Measurements from ENCODE around the gene OS9.
"Not testable (repeated sequence)": the region's sequence is repeated elsewhere in the genome, so short reads cannot be mapped to it uniquely, and the experiment has no call there.

OS9 gene

GRCh38 chr12:57669691-57670090, 24.2 kb upstream of the OS9 start:
- WGBS, result 87% methylated on average over 9 of the region's 10 CpGs
- not testable (repeated sequence) for H2BK120ac ChIP-seq (ENCODE audit: low read depth, low read length); DNase-seq; H2BK5ac ChIP-seq (ENCODE audit: low read depth, low read length, poor library complexity, severe bottlenecking); H3K27ac ChIP-seq (ENCODE audit: low read length, poor library complexity, severe bottlenecking); H3K14ac ChIP-seq (ENCODE audit: low read length in 2 of 2); H3K36me3 ChIP-seq (ENCODE audit: control insufficient read depth in 1 of 2, insufficient read depth in 2 of 2, low read depth in 1 of 2, low read length in 2 of 2); H4K91ac ChIP-seq (ENCODE audit: low read length); H3K4ac ChIP-seq (ENCODE audit: low read depth in 1 of 2, low read length in 2 of 2); H3K4me2 ChIP-seq (ENCODE audit: low read length, poor library complexity, severe bottlenecking); H4K8ac ChIP-seq (ENCODE audit: low read length); H2BK12ac ChIP-seq (ENCODE audit: low read length in 2 of 2); H3K9ac ChIP-seq (ENCODE audit: low read length); H3K4me3 ChIP-seq (ENCODE audit: insufficient read depth in 1 of 2, low read depth in 1 of 2, low read length in 2 of 2); H3K79me1 ChIP-seq (replicated peaks; ENCODE audit: low read length, poor library complexity, severe bottlenecking); H2AFZ ChIP-seq (ENCODE audit: low read depth, low read length); H2BK15ac ChIP-seq (ENCODE audit: low read depth, poor library complexity, severe bottlenecking); H3K23ac ChIP-seq (ENCODE audit: low read length in 2 of 2); H3K4me1 ChIP-seq (ENCODE audit: control insufficient read depth, insufficient read depth, low read depth, low read length); H2AK5ac ChIP-seq (ENCODE audit: low read length, severe bottlenecking); H3K9me3 ChIP-seq (ENCODE audit: control insufficient read depth, low read length); H3K18ac ChIP-seq (ENCODE audit: low read depth in 1 of 2, low read length in 2 of 2); H3K27me3 ChIP-seq (ENCODE audit: control insufficient read depth in 1 of 2, insufficient read depth in 1 of 2, low read length in 2 of 2)

- not testable (repeated sequence) for H2AK5ac ChIP-seq (ENCODE audit: low read length, severe bottlenecking); H3K9me3 ChIP-seq (ENCODE audit: control insufficient read depth, low read length); H3K79me1 ChIP-seq (replicated peaks; ENCODE audit: low read length, poor library complexity, severe bottlenecking); H3K27me3 ChIP-seq (ENCODE audit: control insufficient read depth in 1 of 2, insufficient read depth in 1 of 2, low read length in 2 of 2); H2BK12ac ChIP-seq (ENCODE audit: low read length in 2 of 2); H3K14ac ChIP-seq (ENCODE audit: low read length in 2 of 2); H2BK15ac ChIP-seq (ENCODE audit: low read depth, poor library complexity, severe bottlenecking); H3K36me3 ChIP-seq (ENCODE audit: control insufficient read depth in 1 of 2, insufficient read depth in 2 of 2, low read depth in 1 of 2, low read length in 2 of 2); H4K91ac ChIP-seq (ENCODE audit: low read length); H3K4ac ChIP-seq (ENCODE audit: low read depth in 1 of 2, low read length in 2 of 2); H2BK5ac ChIP-seq (ENCODE audit: low read depth, low read length, poor library complexity, severe bottlenecking); H2BK120ac ChIP-seq (ENCODE audit: low read depth, low read length); H2AFZ ChIP-seq (ENCODE audit: low read depth, low read length); H3K23ac ChIP-seq (ENCODE audit: low read length in 2 of 2); DNase-seq; H3K9ac ChIP-seq (ENCODE audit: low read length); H3K4me1 ChIP-seq (ENCODE audit: control insufficient read depth, insufficient read depth, low read depth, low read length); H3K27ac ChIP-seq (ENCODE audit: low read length, poor library complexity, severe bottlenecking); H4K8ac ChIP-seq (ENCODE audit: low read length); H3K18ac ChIP-seq (ENCODE audit: low read depth in 1 of 2, low read length in 2 of 2); H3K4me3 ChIP-seq (ENCODE audit: insufficient read depth in 1 of 2, low read depth in 1 of 2, low read length in 2 of 2); H3K4me2 ChIP-seq (ENCODE audit: low read length, poor library complexity, severe bottlenecking)
- WGBS, result 100% methylated on average over 1 of the region's 3 CpGs
Observed at GRCh38 chr12:57671811-57672210, 22.1 kb upstream of the OS9 start.

- WGBS, result 76% methylated on average over 6 of the region's 6 CpGs
- no peak overlapping the region for H3K18ac ChIP-seq (ENCODE audit: low read depth in 1 of 2, low read length in 2 of 2)
- H4K91ac ChIP-seq (ENCODE audit: low read length), result no peak overlapping the region
- H2AK5ac ChIP-seq (ENCODE audit: low read length, severe bottlenecking), result no peak overlapping the region
- no peak overlapping the region for H2BK15ac ChIP-seq (ENCODE audit: low read depth, poor library complexity, severe bottlenecking)
- H3K4me3 ChIP-seq (ENCODE audit: insufficient read depth in 1 of 2, low read depth in 1 of 2, low read length in 2 of 2), result no peak overlapping the region
- H3K27ac ChIP-seq (ENCODE audit: low read length, poor library complexity, severe bottlenecking), result no peak overlapping the region
- H2AFZ ChIP-seq (ENCODE audit: low read depth, low read length), result no peak overlapping the region
- no peak overlapping the region for H3K4me2 ChIP-seq (ENCODE audit: low read length, poor library complexity, severe bottlenecking)
- H3K79me1 ChIP-seq (replicated peaks; ENCODE audit: low read length, poor library complexity, severe bottlenecking), result no peaks in the 10 kb centered on the region
- no peaks in the 10 kb centered on the region for H3K9me3 ChIP-seq (ENCODE audit: control insufficient read depth, low read length)
- no peak overlapping the region for H3K14ac ChIP-seq (ENCODE audit: low read length in 2 of 2)
- H3K27me3 ChIP-seq (ENCODE audit: control insufficient read depth in 1 of 2, insufficient read depth in 1 of 2, low read length in 2 of 2), result no peaks in the 10 kb centered on the region
- H2BK5ac ChIP-seq (ENCODE audit: low read depth, low read length, poor library complexity, severe bottlenecking), result no peak overlapping the region
- H3K36me3 ChIP-seq (ENCODE audit: control insufficient read depth in 1 of 2, insufficient read depth in 2 of 2, low read depth in 1 of 2, low read length in 2 of 2), result no peaks in the 10 kb centered on the region
- H4K8ac ChIP-seq (ENCODE audit: low read length), result no peak overlapping the region
- H2BK120ac ChIP-seq (ENCODE audit: low read depth, low read length), result no peak overlapping the region
- no peak overlapping the region for H3K23ac ChIP-seq (ENCODE audit: low read length in 2 of 2)
- DNase-seq, result no peak
- no peak overlapping the region for H3K4ac ChIP-seq (ENCODE audit: low read depth in 1 of 2, low read length in 2 of 2)
- no peak overlapping the region for H2BK12ac ChIP-seq (ENCODE audit: low read length in 2 of 2)
- no peak overlapping the region for H3K9ac ChIP-seq (ENCODE audit: low read length)
- H3K4me1 ChIP-seq (ENCODE audit: control insufficient read depth, insufficient read depth, low read depth, low read length), result no peaks in the 10 kb centered on the region
Observed at GRCh38 chr12:57672801-57673200, 21.1 kb upstream of the OS9 start.

- Histone ChIP-seq H3K27ac (ENCODE audit: low read length, poor library complexity, severe bottlenecking) (no peak overlapping the region), H3K4me1 (ENCODE audit: control insufficient read depth, insufficient read depth, low read depth, low read length) (no peaks in the 10 kb centered on the region), H3K4me2 (ENCODE audit: low read length, poor library complexity, severe bottlenecking) (no peak overlapping the region), H3K9ac (ENCODE audit: low read length) (no peak overlapping the region), H3K9me3 (ENCODE audit: control insufficient read depth, low read length) (no peaks in the 10 kb centered on the region), H3K4ac (ENCODE audit: low read depth in 1 of 2, low read length in 2 of 2) (no peak overlapping the region), H2AFZ (ENCODE audit: low read depth, low read length) (no peak overlapping the region), H3K18ac (ENCODE audit: low read depth in 1 of 2, low read length in 2 of 2) (no peak overlapping the region), H2BK120ac (ENCODE audit: low read depth, low read length) (no peak overlapping the region), H2BK12ac (ENCODE audit: low read length in 2 of 2) (no peak overlapping the region), H2BK5ac (ENCODE audit: low read depth, low read length, poor library complexity, severe bottlenecking) (no peak overlapping the region), H3K23ac (ENCODE audit: low read length in 2 of 2) (no peak overlapping the region), H4K91ac (ENCODE audit: low read length) (no peak overlapping the region), H3K14ac (ENCODE audit: low read length in 2 of 2) (no peak overlapping the region), H2BK15ac (ENCODE audit: low read depth, poor library complexity, severe bottlenecking) (no peak overlapping the region), H3K36me3 (ENCODE audit: control insufficient read depth in 1 of 2, insufficient read depth in 2 of 2, low read depth in 1 of 2, low read length in 2 of 2) (no peaks in the 10 kb centered on the region), H3K27me3 (ENCODE audit: control insufficient read depth in 1 of 2, insufficient read depth in 1 of 2, low read length in 2 of 2) (no peaks in the 10 kb centered on the region), H2AK5ac (ENCODE audit: low read length, severe bottlenecking) (no peak overlapping the region), H3K4me3 (ENCODE audit: insufficient read depth in 1 of 2, low read depth in 1 of 2, low read length in 2 of 2) (no peak overlapping the region), H4K8ac (ENCODE audit: low read length) (no peak overlapping the region), H3K79me1 (replicated peaks; ENCODE audit: low read length, poor library complexity, severe bottlenecking) (no peaks in the 10 kb centered on the region)
- WGBS, result 92% methylated on average over 29 of the region's 29 CpGs
- no peak for DNase-seq
Observed at GRCh38 chr12:57674691-57675090, 19.2 kb upstream of the OS9 start.
